GM18951 (cell line): ENCODE data around the gene ZSCAN20.

Experiments
- POLR2A ChIP-seq: IDR thresholded peaks from 4 replicates; pipeline ENCODE4 v1.6.1; 2011; ENCODE audit warnings: mild to moderate bottlenecking; ENCODE audit not compliant: insufficient read length, insufficient read depth; ENCODE audit errors: extremely low read depth
- in situ Hi-C: fragments of 300-500 bp; cut with MboI; formaldehyde crosslinking; loops from one replicate; pipeline ENCODE4 v1.12.0; 2022; ENCODE audit warnings: low sequenced_read_pairs, mixed read lengths, inconsistent platforms; ENCODE audit not compliant: unreplicated experiment

The ZSCAN20 gene

GRCh38 chr1:33456502-33456886 lies 16.0 kb upstream of the ZSCAN20 start:
- no peak for TF ChIP-seq POLR2A
- in situ Hi-C loops: no loop called here

- in situ Hi-C loops: loop anchor here (10.0 kb wide), 1 partner anchor 165 kb away; no protein-coding TSS in a partner anchor
- TF ChIP-seq POLR2A: no peak
Observed at GRCh38 chr1:33459691-33460090, 12.8 kb upstream of the ZSCAN20 start.

- in situ Hi-C loops: loop anchor here (10.0 kb wide), 1 partner anchor 165 kb away; no protein-coding TSS in a partner anchor
- no peak for TF ChIP-seq POLR2A
Observed at GRCh38 chr1:33460144-33460543, 12.3 kb upstream of the ZSCAN20 start.

- no peak for TF ChIP-seq POLR2A
- in situ Hi-C loops: loop anchor here (10.0 kb wide), 1 partner anchor 166 kb away; no protein-coding TSS in a partner anchor
Observed at GRCh38 chr1:33460947-33461629, 11.4 kb upstream of the ZSCAN20 start.

GRCh38 chr1:33462405-33463164 lies 9.9 kb upstream of the ZSCAN20 start:
- in situ Hi-C loops: loop anchor here (10.0 kb wide), 1 partner anchor 168 kb away; no protein-coding TSS in a partner anchor

GRCh38 chr1:33464552-33464951 lies 7.9 kb upstream of the ZSCAN20 start:
- in situ Hi-C loops: loop anchor here (10.0 kb wide), 1 partner anchor 170 kb away; no protein-coding TSS in a partner anchor
- TF ChIP-seq POLR2A: no peak

More at GRCh38 chr1:33462405-33463164, 9.9 kb upstream of the ZSCAN20 start:
- TF ChIP-seq POLR2A: no peak

- no peak for TF ChIP-seq POLR2A
- in situ Hi-C loops: loop anchor here (10.0 kb wide), 1 partner anchor 171 kb away; no protein-coding TSS in a partner anchor
Observed at GRCh38 chr1:33465316-33465715, 7.1 kb upstream of the ZSCAN20 start.

- TF ChIP-seq POLR2A: no peak
- in situ Hi-C loops: loop anchor here (10.0 kb wide), 1 partner anchor 171 kb away; no protein-coding TSS in a partner anchor
Observed at GRCh38 chr1:33466159-33466558, 6.3 kb upstream of the ZSCAN20 start.

GRCh38 chr1:33468011-33468410 lies 4.4 kb upstream of the ZSCAN20 start:
- TF ChIP-seq POLR2A: no peak
- in situ Hi-C loops: loop anchor here (10.0 kb wide), 1 partner anchor 173 kb away; no protein-coding TSS in a partner anchor

GRCh38 chr1:33468531-33468930 lies 3.9 kb upstream of the ZSCAN20 start:
- in situ Hi-C loops: loop anchor here (10.0 kb wide), 1 partner anchor 174 kb away; no protein-coding TSS in a partner anchor
- TF ChIP-seq POLR2A: no peak

- no peak for TF ChIP-seq POLR2A
- in situ Hi-C loops: loop anchor here (10.0 kb wide), 1 partner anchor 174 kb away; no protein-coding TSS in a partner anchor
Observed at GRCh38 chr1:33468967-33469366, 3.5 kb upstream of the ZSCAN20 start.

- no peak for TF ChIP-seq POLR2A
- in situ Hi-C loops: loop anchor here (10.0 kb wide), 2 partner anchors 105 to 175 kb away; no protein-coding TSS in a partner anchor
Observed at GRCh38 chr1:33469691-33470090, 2.8 kb upstream of the ZSCAN20 start.

- in situ Hi-C loops: loop anchor here (10.0 kb wide), 1 partner anchor 106 kb away; no protein-coding TSS in a partner anchor
Observed at GRCh38 chr1:33470495-33471012, 1.9 kb upstream of the ZSCAN20 start.

More at GRCh38 chr1:33470495-33471012, 1.9 kb upstream of the ZSCAN20 start:
- no peak for TF ChIP-seq POLR2A
